ENCODE measurements around the gene KTN1.
A peak's percentile ranks its signal among the peaks of the same experiment; 100 is the strongest.

KTN1 gene

DNA sequence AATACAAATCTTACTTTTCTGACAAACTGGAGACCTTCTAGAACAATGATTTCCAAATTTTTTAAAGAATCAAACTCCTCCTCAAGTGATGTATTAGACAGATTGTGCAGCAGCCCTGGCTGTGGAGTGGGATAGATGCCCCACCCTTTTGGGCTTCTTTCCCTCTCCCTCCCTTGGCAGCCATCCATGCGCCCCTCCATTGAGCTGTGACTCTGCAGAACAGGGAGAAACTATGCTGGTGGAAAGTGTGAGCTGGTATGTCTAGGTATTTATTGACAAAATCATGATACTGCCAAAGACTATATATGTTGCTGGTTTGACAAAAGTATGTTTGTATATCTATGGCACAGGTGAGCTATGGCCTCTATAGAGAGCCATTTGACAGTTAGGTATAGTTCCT lies 138.5 kb downstream of the KTN1 start:
- no peak for DNase-seq

- no peak for DNase-seq
Measured at GRCh38 chr14:55720796-55721195, 140.8 kb downstream of the KTN1 start.

DNA sequence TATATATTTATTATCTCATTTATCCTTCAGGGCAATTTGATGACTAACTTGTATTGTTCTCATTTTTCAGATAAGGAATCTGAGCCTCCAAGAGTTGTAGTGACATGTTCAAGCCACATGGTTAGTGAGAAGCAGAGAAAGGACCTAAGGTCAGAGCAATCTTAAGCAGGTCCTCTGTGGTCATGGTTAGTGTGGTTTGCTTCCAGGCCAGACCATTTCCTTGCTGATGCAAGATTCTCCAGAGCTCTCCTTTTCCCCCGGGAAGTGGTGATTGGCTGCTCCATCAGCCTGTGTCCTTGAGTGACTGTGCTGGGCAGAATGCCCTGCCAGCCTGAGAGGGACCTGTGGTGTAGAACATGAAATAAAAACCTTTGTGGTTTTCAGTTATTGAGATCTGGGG lies 141.3 kb downstream of the KTN1 start:
- no peak for DNase-seq

- no peak for DNase-seq
Measured at GRCh38 chr14:55722054-55722453, 142.0 kb downstream of the KTN1 start.

DNA sequence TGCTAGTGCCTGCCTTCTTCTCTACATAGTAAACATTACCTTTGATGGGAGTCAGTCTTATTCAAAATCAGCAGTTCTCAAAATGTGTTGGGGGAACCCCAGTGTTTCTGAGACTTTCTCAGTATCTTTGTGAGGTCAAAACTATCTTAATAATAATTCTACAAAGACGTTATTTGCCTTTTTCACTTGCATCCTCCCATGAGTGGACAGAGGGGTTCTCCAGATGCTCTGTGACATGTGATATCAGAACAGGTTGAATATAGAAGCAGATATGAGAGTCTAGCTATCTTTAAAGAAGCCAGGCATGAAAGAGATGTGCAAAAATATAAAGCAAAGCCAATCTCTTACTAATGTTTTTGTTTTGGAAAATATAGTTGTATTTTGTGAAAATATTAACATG lies 144.7 kb downstream of the KTN1 start:
- DNase-seq: no peak

- no peak for DNase-seq
Measured at GRCh38 chr14:55730592-55731310, 150.7 kb downstream of the KTN1 start.

DNA sequence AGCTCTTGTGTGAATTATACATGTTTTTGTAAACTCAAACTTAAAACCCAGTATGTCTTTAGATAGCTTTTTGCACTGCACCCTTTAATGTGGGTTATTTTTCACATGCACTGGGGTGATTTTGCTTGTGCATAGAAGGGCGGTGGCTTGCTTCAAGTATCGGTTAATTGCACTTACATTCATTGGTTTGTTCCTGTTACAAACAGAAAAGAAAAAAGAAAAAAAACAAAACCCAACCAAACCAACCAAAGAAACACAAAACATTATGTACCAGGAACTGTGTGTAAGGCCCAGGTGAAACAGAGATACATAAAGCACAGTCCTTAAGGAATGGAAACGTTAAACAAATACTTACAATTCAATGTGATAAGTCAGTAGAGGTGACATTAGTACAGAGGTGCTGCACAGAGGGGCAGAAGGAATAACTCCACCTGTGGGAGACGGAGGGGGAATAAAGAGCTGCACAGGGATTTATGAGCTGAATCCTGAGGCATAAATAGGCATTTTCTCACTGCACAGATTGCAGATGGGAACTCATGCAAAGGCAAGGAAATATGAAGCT lies 151.4 kb downstream of the KTN1 start:
- no peak for DNase-seq

DNA sequence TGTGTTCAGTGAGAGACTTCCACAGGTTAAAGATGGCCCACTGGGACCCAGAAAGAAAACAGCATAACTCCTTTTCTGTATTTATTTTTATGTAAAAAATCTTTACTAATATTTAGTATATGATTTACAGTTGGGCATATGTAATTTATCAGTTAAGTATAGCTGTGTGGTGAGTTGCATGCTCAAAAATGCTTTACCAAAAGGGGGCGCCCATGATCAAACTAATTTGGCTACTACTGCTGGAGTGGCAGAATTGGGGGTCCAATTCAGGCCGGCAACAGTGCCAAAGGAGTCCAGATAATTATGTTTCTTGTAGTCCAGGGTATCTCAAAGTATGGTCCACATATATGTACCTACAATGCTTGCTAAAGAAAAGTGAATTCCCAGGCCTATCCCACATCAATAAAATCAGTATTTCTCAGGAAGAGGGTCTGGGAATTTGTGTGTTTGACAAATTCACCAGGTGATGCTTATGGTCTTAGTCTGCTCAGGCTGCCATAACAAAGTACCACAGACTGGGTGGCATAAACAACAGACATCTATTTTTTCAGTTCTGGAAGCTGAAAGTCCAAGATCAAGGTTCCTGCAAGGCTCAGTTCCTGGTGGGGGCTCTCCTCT lies 152.0 kb downstream of the KTN1 start:
- peak in 1 of 2 experiments; percentile 35 for DNase-seq

DNA sequence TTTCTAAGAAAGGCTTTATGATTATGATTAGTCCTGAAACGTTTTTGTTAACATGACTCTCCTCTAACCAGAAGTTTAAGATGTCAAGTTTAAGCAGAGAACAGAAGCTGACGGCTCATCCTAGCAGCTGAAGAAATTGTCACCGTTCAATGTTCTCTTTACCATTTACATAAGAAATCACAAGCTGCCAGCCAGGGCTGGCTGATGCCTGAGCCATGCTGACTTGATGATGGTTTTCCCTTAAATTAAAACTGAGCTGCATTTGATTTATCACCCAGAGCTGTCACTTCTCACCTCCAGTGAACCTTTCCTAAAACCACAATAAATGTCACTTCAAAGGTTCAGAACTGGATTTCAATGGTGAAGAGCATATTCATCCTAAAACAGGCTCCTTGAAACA lies 153.6 kb downstream of the KTN1 start:
- no peak for DNase-seq

Measured in Kasumi-1 (cell line).